22Rv1 (cell line): ENCODE results near the gene CADM1.

Experiments
- H3K27ac ChIP-seq: fragments of 450-650 bp; 2 replicates; pipeline ENCODE4 v1.5.1; 2017
- ZFX ChIP-seq: fragments of 450-650 bp; IDR thresholded peaks from 2 replicates; pipeline ENCODE4 v1.6.1; 2017; ENCODE audit warnings: antibody characterized with exemption, borderline replicate concordance
- TF ChIP-seq, protein P1 (sequence below): fragments of 450-650 bp; IDR thresholded peaks from 2 replicates; pipeline ENCODE4 v1.5.1; 2017; ENCODE audit warnings: mild to moderate bottlenecking

The CADM1 gene

DNA sequence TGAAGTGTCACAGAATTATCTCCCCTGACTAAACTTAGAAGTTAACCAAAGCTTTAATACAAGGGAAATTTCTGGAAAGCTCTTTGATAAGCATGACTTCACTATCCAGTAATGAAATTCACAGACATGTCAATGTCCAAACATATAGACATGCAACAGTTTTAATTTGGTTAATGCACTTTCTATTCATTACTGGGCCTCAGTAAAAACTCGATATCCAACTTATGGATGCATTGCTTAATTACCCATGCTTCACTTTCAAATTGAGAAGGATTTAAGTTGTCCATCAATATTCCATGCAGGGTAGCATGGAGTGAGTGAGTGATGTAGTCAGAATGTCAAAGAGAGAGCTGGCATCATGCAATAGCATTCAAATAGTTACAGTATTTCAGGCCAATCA is 197.5 kb downstream of the CADM1 start:
- H3K27ac ChIP-seq = no peak overlapping the region
- TF ChIP-seq, protein P1, sequence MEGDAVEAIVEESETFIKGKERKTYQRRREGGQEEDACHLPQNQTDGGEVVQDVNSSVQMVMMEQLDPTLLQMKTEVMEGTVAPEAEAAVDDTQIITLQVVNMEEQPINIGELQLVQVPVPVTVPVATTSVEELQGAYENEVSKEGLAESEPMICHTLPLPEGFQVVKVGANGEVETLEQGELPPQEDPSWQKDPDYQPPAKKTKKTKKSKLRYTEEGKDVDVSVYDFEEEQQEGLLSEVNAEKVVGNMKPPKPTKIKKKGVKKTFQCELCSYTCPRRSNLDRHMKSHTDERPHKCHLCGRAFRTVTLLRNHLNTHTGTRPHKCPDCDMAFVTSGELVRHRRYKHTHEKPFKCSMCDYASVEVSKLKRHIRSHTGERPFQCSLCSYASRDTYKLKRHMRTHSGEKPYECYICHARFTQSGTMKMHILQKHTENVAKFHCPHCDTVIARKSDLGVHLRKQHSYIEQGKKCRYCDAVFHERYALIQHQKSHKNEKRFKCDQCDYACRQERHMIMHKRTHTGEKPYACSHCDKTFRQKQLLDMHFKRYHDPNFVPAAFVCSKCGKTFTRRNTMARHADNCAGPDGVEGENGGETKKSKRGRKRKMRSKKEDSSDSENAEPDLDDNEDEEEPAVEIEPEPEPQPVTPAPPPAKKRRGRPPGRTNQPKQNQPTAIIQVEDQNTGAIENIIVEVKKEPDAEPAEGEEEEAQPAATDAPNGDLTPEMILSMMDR = no peak
- no peak for TF ChIP-seq ZFX

DNA sequence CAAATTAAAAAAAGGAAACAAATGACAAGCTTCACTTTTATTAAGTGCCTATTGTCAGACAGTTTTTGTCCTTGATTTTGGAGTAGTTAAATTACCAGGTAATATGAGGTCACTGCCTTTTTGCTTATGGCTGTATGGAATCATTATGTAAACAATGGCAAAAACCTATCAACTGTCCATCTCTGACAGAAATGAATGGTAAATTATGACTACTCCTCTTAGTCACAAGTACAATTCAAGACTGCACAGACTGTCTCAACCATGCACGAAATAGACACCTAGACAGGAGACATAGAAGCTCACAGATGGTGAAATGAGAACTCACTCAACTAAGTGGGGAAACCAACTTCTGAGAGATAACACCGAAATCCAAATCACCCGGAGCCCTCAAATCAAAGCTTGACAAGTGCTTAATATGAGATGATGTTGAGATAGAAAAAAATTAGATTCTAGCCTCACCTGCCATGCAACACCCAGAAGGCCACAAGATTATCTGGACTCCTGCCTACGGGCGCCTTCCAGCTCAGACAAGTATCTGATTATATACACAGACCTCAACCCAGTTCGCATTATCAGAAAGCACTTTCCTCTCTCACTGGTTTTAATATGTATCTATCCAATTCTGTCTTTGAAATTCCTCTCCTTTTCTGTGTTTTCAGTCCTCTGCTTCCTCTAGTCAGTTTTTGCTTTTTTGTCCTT is 199.3 kb downstream of the CADM1 start:
- TF ChIP-seq ZFX = no peak
- TF ChIP-seq, protein P1 = no peak
- H3K27ac ChIP-seq = no peak overlapping the region

DNA sequence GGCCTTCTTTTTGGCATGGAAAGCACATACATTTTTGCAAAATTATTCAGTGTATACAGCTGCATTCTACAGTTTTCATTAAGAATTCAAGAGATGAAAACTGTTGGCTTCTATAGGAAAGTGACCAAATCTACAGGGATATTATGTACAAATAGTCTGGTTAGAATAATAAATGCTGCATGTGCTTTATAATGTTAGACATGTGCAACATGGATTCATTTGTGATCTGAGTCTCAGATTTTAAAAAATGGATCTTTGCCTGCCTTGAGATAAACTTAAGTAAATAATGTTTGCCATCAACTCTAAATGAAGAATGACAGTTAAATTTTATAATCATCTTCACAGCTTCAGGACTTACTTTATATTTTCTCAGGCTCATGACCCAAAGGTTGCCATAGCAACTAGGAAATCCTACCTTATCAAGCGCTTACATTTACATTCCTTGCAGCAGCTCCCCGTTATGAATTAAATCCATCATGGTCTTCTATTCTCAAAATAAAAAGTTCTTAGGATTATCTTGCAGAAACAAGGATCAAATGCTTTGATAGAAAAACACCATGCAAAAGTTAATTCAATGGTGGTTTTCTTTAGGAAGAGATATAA is 200.2 kb downstream of the CADM1 start:
- H3K27ac ChIP-seq = no peak overlapping the region
- TF ChIP-seq, protein P1 = no peak
- no peak for TF ChIP-seq ZFX

DNA sequence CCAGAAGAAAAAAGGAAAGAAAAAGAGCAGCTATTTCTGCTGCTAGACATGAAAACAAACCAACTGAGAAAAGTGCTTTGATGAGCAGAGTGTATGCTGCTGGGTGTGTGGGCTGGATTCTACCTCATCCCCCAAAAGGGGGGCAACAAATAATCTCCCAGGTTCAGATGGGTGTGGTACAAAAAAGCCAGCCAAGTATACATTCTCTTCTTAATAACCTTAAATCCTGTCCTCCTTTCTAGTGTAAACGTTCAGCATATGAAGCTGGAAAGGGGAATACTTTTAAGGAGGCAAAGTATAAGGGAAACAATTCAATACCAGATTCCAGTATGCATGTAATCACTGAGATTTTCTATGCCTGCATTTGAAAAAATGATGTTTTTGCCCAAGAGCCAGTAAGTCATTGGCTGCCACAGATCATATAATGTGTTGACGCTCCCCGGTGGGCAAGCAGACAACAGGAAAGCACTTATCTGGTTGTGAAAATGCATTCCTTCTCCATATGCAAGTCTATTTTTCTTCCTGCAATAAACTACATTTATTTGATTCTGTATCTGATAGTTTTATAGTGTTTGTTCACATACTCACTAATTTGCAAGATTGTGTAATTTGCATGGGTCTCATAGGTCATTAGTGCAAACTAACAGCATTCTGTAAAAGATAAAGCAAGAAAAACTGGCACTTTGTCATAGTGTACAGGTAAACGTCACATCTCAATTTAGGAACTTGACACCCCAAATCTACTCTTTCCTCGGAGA is 201.1 kb downstream of the CADM1 start:
- H3K27ac ChIP-seq = no peak overlapping the region
- TF ChIP-seq, protein P1 = no peak
- no peak for TF ChIP-seq ZFX

DNA sequence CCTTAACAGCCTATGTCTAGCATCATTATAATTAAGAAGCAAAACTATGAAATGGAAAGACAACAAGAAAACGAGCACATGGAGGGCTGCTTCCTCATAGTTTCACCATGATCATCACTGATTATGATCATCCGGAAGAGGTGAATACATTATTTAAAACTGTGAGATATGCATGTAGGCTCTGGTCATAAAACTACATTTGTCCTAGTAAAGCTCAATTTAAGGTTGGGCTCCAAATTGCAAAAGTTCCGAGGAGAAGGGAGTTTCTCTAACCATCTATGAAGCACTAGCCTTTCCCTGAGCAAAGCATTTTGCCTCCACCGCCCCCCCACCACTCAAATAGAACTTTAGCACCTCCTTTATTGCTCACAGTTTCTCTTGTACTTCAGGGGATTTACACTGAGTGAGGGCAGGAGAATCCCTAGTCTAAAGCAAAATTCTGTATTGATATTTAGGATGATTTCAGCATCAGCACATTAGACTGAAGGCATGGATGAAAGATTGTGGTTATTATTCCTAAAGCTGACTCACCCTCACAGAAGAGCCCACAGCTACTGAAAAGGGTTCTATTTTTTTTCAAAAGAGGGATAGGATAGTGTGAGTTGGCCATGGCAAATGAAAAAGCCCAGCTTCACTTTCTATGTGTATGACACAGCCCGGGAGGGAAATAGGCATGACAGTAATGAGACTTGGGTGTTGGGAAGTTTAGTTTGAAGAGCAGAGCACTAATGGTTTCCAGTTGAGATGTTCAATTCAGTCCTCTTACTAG is 203.4 kb downstream of the CADM1 start:
- TF ChIP-seq, protein P1 = no peak
- no peak overlapping the region for H3K27ac ChIP-seq

DNA sequence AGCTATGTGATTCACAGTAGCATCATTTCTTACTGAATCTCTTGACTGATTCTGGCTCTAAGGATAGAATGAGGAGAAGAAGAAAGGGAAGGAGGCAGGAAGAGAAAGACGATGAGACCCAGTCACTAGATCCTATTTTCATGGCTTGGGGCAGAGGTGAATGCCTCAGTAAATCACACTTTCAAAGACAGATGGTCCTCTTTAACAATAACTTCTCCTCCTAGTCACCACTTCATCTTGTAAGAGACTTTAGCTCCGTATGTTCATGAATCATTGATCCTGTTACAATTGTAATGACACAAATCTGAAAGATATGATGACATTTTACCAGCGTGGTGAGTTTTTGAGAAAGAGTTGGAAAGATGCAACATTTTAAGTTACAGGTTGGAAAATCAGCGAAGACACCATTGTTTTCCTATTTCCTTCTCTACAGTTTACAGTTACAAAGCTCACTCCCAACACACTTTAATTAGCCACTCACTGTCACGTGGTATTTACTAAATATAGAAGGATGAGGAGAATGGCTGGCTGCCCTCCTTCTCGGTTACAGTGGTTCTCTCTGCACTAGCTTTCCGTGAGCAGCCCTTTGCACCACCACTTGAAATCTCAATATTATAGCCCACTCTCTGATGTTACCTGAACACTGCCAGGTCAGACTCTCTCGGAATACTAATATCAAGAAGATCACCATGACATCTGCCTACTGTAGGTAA is 205.8 kb downstream of the CADM1 start:
- no peak overlapping the region for H3K27ac ChIP-seq
- TF ChIP-seq, protein P1 = no peak
- no peak for TF ChIP-seq ZFX
